ENCODE data around the gene RIPK1.

GRCh38 chr6:3122823-3123182 lies 54.5 kb downstream of the RIPK1 start:
- TF ChIP-seq POLR2A (IDR thresholded peaks at IDR 0.05; ENCODE audit: extremely low read depth, insufficient read length) (no peak), CTCF (IDR thresholded peaks at IDR 0.05; ENCODE audit: low read depth, low read length) (no peak), MAX (IDR thresholded peaks at IDR 0.05; ENCODE audit: low read depth, low read length) (no peak)

Data from NB4 (cell line).